AG09319 (cell line): ENCODE data around the gene MFAP5.

ENCODE experiments used
- DNase-seq: peaks from one replicate; pipeline ENCODE4 v3.0.0-alpha.2; 2010; ENCODE audit warnings: low read depth; ENCODE audit errors: extremely low read depth
- CTCF ChIP-seq: IDR thresholded peaks from 2 replicates; pipeline ENCODE4 v1.5.1; 2011; ENCODE audit warnings: low read depth, mild to moderate bottlenecking, inconsistent platforms, low read length, moderate library complexity

The MFAP5 gene

GRCh38 chr12:8662593-8662992 is at the start of gene MFAP5:
TSS of gene MFAP5 (minus strand) at chr12:8662826. CDS start at chr12:8662104, 722 bp downstream.
- DNase-seq, result peak; percentile 37
- no peak for TF ChIP-seq CTCF

GRCh38 chr12:8709124-8709830 is 46.7 kb upstream of the MFAP5 start:
- no peak for DNase-seq
- no peak for TF ChIP-seq CTCF

GRCh38 chr12:8702159-8702558 is 39.5 kb upstream of the MFAP5 start:
- DNase-seq, result no peak

GRCh38 chr12:8701046-8701660 is 38.5 kb upstream of the MFAP5 start:
- no peak for DNase-seq

More at GRCh38 chr12:8702159-8702558, 39.5 kb upstream of the MFAP5 start:
- no peak for TF ChIP-seq CTCF

GRCh38 chr12:8699714-8700113 is 37.1 kb upstream of the MFAP5 start:
- no peak for DNase-seq
- TF ChIP-seq CTCF, result no peak

More at GRCh38 chr12:8701046-8701660, 38.5 kb upstream of the MFAP5 start:
- TF ChIP-seq CTCF, result no peak

GRCh38 chr12:8698879-8699278 is 36.3 kb upstream of the MFAP5 start:
- no peak for DNase-seq

More at GRCh38 chr12:8698879-8699278, 36.3 kb upstream of the MFAP5 start:
- no peak for TF ChIP-seq CTCF
